Small intestine (tissue), 7 donors: ENCODE results near the gene GTF2F2. TPM values are rescaled to one million over a fixed set of nuclear protein-coding genes. Genes with fewer than 3 reads are reported as not detected.

Experiments
- DNase-seq, 2 donors: peaks; one replicate each; pipeline versions ENCODE4 v3.0.0 to v3.0.0-alpha.2; 2013
- FAIRE-seq: peaks from 2 replicates; lab custom pipeline; 2012; peaks lifted over from hg19 to GRCh38; lab: Jason Lieb, UNC
- H3K27ac ChIP-seq, 3 donors: one replicate each; pipeline ENCODE4 v1.5.1; 2013; ENCODE audit warnings: low read length in 2 of 3, mild to moderate bottlenecking in 2 of 3, control low read depth in 1 of 3, inconsistent platforms in 1 of 3, low read depth in 1 of 3, moderate library complexity in 1 of 3
- H3K27me3 ChIP-seq, 3 donors: one replicate each; pipeline ENCODE4 v1.6.1; 2013; ENCODE audit warnings: low read length in 3 of 3, inconsistent platforms in 1 of 3; ENCODE audit not compliant: control insufficient read depth in 3 of 3, insufficient read depth in 3 of 3
- H3K36me3 ChIP-seq, 3 donors: one replicate each; pipeline ENCODE4 v1.6.1; 2013; ENCODE audit warnings: low read length in 3 of 3, inconsistent platforms in 1 of 3, low read depth in 1 of 3, mild to moderate bottlenecking in 1 of 3, moderate library complexity in 1 of 3; ENCODE audit not compliant: control insufficient read depth in 3 of 3, insufficient read depth in 2 of 3
- H3K4me1 ChIP-seq, 3 donors: one replicate each; pipeline ENCODE4 v1.6.1; 2013; ENCODE audit warnings: low read length in 2 of 3, inconsistent platforms in 1 of 3, low read depth in 1 of 3, mild to moderate bottlenecking in 1 of 3, moderate library complexity in 1 of 3; ENCODE audit not compliant: control insufficient read depth in 3 of 3, insufficient read depth in 2 of 3
- H3K4me3 ChIP-seq, 3 donors: one replicate each; pipeline ENCODE4 v1.5.1; 2013; ENCODE audit warnings: low read length in 3 of 3, control low read depth in 1 of 3, inconsistent platforms in 1 of 3, low read depth in 1 of 3, mild to moderate bottlenecking in 1 of 3, moderate library complexity in 1 of 3
- H3K9me3 ChIP-seq, 2 donors: one replicate each; pipeline ENCODE4 v1.6.1; 2013; ENCODE audit warnings: low read depth in 1 of 2, low read length in 1 of 2; ENCODE audit not compliant: control insufficient read depth in 2 of 2, insufficient read depth in 1 of 2
- WGBS, 3 donors: extraction: QIAGEN DNeasy Blood & Tissue Kit; methylation state at CpG; one replicate each; pipeline ENCODE4 v1.1.7; 2013; 5-methylcytosine and 5-hydroxymethylcytosine counted together
- polyA plus RNA-seq, 4 donors: library from polyadenylated mRNA; stranded (reverse) in 3 of 4; unstranded in 1 of 4; fragments of 200-250 nt in 3 of 4; fragments of 120-200 nt in 1 of 4; gene quantifications; one replicate each; pipeline versions ENCODE4 v1.2.1 to v1.2.3, GENCODE V29; 2013
- donor health status: healthy with polysubstance abuse.
- donor health status: control.
- donor health status: control.
- donor health status: Bipolar disorder and iron deficiency.
- donor health status: healthy.

Gene GTF2F2
- polyA plus RNA-seq, 4 donors = 11.6 to 18.9 (median 15.8) TPM

GRCh38 chr13:45191874-45192273 lies 71.6 kb downstream of the GTF2F2 start:
- Histone ChIP-seq H3K27me3 (no peaks in the 10 kb centered on the region), H3K9me3 (no peaks in the 10 kb centered on the region), H3K27ac (no peak overlapping the region), H3K36me3 (peaks cover 0 to 2% (median 0%) of the 10 kb centered on the region in 3 donors), H3K4me1 (no peaks in the 10 kb centered on the region), H3K4me3 (no peak overlapping the region)
- WGBS, 3 donors = 27 to 46% (median 32%) methylated on average over 1 of the region's 1 CpG
- FAIRE-seq = no peak
- no peak for DNase-seq

GRCh38 chr13:45194081-45194939 lies 74.0 kb downstream of the GTF2F2 start:
- H3K27me3 ChIP-seq = no peaks in the 10 kb centered on the region
- FAIRE-seq (no peak), DNase-seq (no peak)
- H3K36me3 ChIP-seq = peaks cover 0 to 2% (median 2%) of the 10 kb centered on the region in 3 donors
- H3K4me1 ChIP-seq = no peaks in the 10 kb centered on the region
- no peak overlapping the region for H3K27ac ChIP-seq
- H3K4me3 ChIP-seq = no peak overlapping the region
- no peaks in the 10 kb centered on the region for H3K9me3 ChIP-seq
- WGBS, 3 donors = 80 to 89% (median 89%) methylated on average over 15 of the region's 15 CpGs

GRCh38 chr13:45195421-45195820 lies 75.1 kb downstream of the GTF2F2 start:
- no peak overlapping the region for H3K4me3 ChIP-seq
- FAIRE-seq (no peak), DNase-seq (no peak)
- no peak overlapping the region for H3K27ac ChIP-seq
- WGBS, 3 donors = 93 to 100% (median 94%) methylated on average over 1 of the region's 1 CpG
- H3K36me3 ChIP-seq = peaks cover 0 to 5% (median 2%) of the 10 kb centered on the region in 3 donors
- H3K27me3 ChIP-seq = no peaks in the 10 kb centered on the region
- H3K4me1 ChIP-seq = no peaks in the 10 kb centered on the region
- no peaks in the 10 kb centered on the region for H3K9me3 ChIP-seq

- no peak overlapping the region for H3K4me3 ChIP-seq
- no peaks in the 10 kb centered on the region for H3K4me1 ChIP-seq
- no peaks in the 10 kb centered on the region for H3K9me3 ChIP-seq
- DNase-seq (no peak), FAIRE-seq (no peak)
- H3K27ac ChIP-seq = no peak overlapping the region
- H3K27me3 ChIP-seq = no peaks in the 10 kb centered on the region
- H3K36me3 ChIP-seq = peaks cover 0 to 5% (median 2%) of the 10 kb centered on the region in 3 donors
- WGBS, 3 donors = 78 to 91% (median 90%) methylated on average over 3 of the region's 3 CpGs
These were observed 75.8 kb downstream of the GTF2F2 start for GRCh38 chr13:45196096-45196495.

- FAIRE-seq = no peak
- Histone ChIP-seq H3K27ac (no peak overlapping the region), H3K4me1 (no peaks in the 10 kb centered on the region), H3K4me3 (no peak overlapping the region), H3K9me3 (no peaks in the 10 kb centered on the region), H3K36me3 (peaks cover 0 to 5% (median 2%) of the 10 kb centered on the region in 3 donors), H3K27me3 (no peaks in the 10 kb centered on the region)
- DNase-seq = no peak
- 40 to 60% (median 59%) methylated on average over 1 of the region's 1 CpG for WGBS, 3 donors
These were observed 76.3 kb downstream of the GTF2F2 start for GRCh38 chr13:45196622-45197021.

- no peaks in the 10 kb centered on the region for H3K4me1 ChIP-seq
- no peaks in the 10 kb centered on the region for H3K9me3 ChIP-seq
- 78 to 94% (median 93%) methylated on average over 2 of the region's 2 CpGs for WGBS, 3 donors
- H3K4me3 ChIP-seq = no peak overlapping the region
- H3K36me3 ChIP-seq = peaks cover 0 to 8% (median 2%) of the 10 kb centered on the region in 3 donors
- no peaks in the 10 kb centered on the region for H3K27me3 ChIP-seq
- DNase-seq (no peak), FAIRE-seq (no peak)
- H3K27ac ChIP-seq = no peak overlapping the region
These were observed 77.7 kb downstream of the GTF2F2 start for GRCh38 chr13:45198041-45198440.

- Histone ChIP-seq H3K4me1 (no peaks in the 10 kb centered on the region), H3K36me3 (peaks cover 0 to 8% (median 2%) of the 10 kb centered on the region in 3 donors), H3K4me3 (no peak overlapping the region), H3K9me3 (no peaks in the 10 kb centered on the region), H3K27ac (no peak overlapping the region), H3K27me3 (no peaks in the 10 kb centered on the region)
- DNase-seq (no peak), FAIRE-seq (no peak)
- 74 to 80% (median 78%) methylated on average over 3 of the region's 3 CpGs for WGBS, 3 donors
These were observed 78.6 kb downstream of the GTF2F2 start for GRCh38 chr13:45198924-45199323.

GRCh38 chr13:45199711-45200110 lies 79.4 kb downstream of the GTF2F2 start:
- no peaks in the 10 kb centered on the region for H3K9me3 ChIP-seq
- 94 to 98% (median 95%) methylated on average over 4 of the region's 4 CpGs for WGBS, 3 donors
- H3K4me3 ChIP-seq = no peak overlapping the region
- DNase-seq = no peak
- H3K27ac ChIP-seq = no peak overlapping the region
- no peaks in the 10 kb centered on the region for H3K27me3 ChIP-seq
- no peak for FAIRE-seq
- H3K4me1 ChIP-seq = no peaks in the 10 kb centered on the region
- peaks cover 0 to 6% (median 2%) of the 10 kb centered on the region in 3 donors for H3K36me3 ChIP-seq
